Bone marrow (tissue), 2 donors: ENCODE data around the gene PRTG.
"Not testable (repeated sequence)": the region's sequence is repeated elsewhere in the genome, so short reads cannot be mapped to it uniquely, and the experiment has no call there.

Source experiments
- DNase-seq, 2 donors: peaks; one replicate each; lab custom pipeline; 2025; lab: John Stamatoyannopoulos, UW

Gene PRTG

DNA sequence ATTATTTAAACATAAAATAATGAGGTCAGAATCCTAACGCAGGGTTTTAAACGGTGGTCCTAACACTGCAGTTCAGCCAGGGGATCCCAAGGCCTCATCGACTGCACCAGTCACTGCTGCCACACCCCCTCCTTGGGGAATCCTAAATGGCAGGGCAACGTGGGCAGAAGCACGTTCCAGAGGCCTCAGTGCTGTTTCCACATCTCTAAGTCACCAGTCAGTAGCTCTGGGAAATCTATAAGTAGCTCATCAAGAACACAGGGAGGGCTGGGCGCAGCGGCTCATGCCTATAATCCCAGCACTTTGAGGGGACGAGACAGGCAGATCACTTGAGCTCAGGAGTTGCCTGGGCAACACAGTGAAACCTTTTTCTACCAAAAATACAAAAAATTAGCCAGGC, 47.5 kb downstream of the PRTG start:
- no peak for DNase-seq

DNA sequence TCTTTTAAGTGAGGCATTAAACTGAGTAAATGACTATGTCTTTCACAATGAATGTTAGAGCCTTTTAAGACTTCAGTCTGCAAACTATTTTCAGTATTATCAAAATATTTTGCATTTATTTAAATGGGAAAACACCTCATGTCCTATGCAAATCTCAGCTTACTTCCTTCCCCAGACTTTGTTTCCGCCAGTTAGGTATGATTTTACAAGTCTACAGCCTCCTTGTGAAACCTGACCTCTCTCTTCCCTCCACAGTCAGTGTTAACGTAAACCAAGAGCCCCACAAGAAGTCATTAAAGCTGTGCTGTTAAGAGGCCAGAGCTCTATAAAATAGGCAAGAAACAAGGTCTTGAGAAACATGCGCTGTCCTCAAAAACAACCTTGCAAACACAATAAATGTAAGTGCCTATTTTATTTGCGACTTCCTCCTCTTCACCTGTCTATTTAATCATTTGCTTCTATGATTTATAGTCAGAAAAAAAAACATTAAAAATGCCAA, 48.3 kb downstream of the PRTG start:
- no peak for DNase-seq

DNA sequence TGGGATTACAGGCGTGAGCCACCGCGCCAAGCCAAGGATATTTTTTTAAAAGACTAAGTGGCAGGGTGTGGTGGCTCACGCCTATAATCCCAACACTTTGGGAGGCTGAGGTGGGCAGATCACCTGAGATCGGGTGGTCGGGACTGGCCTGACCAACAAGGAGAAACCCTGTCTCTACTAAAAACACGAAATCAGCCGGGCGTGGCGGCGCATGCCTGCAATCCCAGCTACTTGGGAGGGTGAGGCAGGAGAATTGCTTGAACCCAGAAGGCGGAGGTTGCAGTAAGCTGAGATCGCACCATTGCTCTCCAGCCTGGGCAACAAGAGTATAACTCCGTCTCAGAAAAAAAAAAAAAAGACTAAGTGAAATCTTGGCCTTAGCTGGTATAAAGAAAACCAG, 49.8 kb downstream of the PRTG start:
- not testable (repeated sequence) for DNase-seq

DNA sequence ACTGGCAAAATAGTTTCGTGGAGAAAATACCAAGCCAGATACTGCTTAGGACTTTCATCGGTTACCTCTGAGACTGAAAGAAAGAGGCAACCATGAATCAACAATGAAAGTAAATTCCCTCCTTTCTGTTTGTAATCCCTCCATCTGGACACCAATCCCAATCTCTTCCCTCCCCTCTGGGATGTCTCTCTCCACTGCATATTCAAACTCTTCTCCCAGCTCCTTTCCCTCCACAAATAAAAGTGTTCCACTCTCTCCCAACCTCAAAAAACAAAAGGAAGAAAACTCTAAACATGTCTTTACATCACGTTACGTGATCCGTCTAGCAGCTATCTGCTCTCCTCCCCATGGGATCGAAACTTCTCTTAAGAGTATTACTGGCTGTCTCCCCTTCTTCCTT, 55.2 kb downstream of the PRTG start:
- DNase-seq = no peak

DNA sequence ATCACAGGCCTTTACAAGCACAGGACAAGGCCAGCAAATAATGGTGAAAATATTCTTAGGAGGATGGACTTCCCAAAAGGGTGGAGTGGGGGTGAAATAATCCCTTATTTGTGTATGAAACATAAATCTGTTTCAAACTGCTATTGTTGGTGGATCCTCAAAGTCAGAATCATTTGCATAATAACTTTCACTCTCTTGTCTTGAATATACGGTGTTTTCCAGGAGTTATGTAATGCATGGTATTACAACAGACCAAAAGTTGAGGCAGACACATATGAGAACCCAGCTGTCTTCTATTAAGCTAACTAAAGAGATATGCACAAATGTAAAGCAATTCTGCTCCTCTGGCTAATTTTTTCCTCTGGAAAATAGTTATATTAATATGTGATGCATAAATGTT, 57.7 kb downstream of the PRTG start:
- no peak for DNase-seq

DNA sequence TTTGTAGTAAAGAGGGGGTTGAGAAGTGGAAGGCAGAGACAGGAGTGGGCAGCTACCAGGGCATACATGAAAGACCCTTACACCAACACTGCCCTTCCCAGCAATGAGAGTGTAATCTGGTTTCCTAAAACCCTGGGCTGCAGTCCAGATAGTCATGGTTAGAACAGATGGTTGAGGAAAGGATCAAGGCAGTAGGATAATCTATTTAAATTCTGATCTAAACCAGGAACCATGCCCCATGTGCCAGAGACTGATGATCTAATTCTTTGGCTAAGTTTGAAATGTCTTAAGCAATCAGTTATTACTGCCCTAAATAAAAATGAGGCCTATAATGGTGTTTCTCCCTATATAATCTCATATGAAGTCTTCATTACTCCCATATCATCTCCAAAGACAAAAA, 59.6 kb downstream of the PRTG start:
- DNase-seq = no peak

DNA sequence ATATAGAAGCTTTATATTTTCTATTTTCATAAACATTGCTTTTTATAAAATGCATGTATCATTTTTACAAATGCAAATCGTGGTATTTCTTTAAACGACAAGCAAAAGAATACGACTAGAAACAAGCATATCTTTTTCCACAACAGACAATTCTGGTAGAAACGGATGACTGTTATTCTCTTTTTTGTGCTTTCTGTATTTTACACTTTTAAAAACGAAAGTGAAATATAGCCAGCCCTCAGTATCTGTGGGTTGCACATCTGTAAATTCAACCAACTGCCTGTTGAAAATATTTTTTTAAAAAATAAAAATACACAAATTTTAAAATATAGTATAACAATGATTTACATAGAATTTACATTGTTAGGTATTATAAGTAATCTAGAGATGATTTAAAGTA, 61.3 kb downstream of the PRTG start:
- no peak for DNase-seq

DNA sequence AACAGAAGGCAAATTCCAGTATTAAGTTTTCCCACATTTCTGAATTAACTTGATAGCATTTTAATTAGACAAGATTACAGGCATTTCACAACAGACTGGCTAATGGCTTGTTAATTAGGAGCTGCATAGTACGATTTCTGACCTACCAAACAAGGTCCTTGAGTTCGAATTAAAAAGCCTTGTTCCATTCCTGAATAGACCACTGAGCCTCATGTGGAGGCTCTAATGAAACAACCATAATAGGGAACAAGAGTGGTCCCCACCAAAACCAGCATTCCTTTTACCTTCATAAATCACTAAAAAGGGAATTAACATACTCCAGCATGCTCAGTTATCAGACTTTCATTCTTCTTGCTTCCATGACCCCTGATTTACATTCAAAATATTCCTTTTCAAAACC, 66.4 kb downstream of the PRTG start:
- DNase-seq = no peak

DNA sequence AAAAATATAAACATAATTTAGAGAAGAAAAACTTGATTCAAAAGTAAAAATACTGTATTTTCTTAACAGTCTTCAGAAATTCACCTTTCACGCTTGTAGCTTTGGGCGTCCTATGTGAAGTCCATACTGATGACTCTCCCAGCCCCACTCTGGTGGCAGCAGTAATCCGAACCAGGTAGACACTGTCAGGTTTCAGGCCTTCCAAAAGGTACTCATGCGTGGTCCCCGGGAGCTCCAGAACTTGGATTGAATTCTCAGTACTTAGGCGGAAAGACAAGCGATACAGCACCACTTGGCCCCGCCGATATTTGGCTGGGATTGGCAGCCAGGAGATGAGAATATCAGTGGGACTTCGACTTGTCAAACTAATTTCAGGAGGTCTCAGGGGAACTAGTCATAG, 69.7 kb downstream of the PRTG start:
- DNase-seq = no peak

DNA sequence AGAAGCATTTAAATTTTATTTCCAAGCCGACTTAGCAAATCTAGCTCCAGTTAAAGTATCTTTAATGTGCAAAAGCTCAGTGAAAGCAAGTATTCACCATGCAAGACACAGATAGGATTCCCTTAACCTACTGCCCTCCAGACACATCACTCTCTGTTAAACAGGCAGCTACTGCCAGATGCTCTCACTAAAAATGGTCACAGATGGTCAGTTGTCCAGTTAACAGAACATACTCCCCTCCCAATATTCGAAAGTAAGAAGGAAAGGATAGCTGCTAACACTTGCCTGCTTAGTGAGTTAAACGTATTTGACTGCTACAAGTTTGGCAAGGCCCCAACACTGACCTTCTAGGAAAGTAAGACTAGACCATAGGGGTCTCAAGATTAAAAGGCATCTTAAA, 73.7 kb downstream of the PRTG start:
- DNase-seq = no peak

DNA sequence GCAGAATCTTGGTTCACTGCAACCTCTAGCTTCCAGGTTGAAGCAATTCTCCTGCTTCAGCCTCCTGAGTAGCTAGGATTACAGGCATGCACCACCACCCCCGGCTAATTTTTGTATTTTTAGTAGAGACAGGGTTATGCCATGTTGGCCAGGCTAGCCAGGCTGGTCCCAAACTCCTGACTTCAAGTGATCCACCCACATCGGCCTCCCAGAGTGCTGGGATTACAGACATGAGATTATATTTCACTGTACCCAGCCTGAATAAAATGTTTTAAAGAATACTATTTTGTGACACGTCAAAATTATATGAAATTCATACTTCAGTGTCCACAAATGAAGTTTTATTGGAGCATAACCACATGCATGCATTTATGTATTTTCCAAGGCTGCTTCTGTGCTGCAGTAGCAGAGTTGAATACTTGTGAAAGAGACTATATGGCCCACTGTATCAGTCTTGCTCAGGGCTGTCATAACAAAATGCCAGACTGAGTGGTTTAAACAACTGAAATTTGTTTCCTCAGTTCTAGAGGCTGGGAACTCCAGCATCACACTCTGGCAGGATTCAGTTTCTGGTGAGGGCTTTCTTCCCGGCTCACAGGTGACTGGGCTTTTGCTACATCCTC, 77.2 kb downstream of the PRTG start:
- DNase-seq = no peak

DNA sequence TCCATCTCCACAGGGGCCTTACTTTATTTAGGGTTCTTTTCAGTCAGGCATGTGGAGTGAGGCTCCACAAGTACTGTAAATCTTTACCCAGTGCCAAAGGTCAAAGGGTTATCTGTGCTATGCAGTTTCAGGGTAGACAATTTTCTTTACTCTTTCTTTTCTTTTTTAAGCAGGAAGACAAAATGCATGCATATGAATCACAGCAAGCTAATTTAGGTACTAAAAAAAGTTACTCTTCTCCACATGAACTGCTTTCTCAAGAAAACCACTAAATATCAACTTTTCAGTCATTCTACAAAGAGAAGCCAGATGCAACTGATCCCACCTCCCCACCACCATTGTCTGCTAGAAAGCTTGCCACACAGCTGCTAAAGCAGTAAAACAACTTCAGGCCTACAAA, 81.5 kb downstream of the PRTG start:
- DNase-seq = no peak

DNA sequence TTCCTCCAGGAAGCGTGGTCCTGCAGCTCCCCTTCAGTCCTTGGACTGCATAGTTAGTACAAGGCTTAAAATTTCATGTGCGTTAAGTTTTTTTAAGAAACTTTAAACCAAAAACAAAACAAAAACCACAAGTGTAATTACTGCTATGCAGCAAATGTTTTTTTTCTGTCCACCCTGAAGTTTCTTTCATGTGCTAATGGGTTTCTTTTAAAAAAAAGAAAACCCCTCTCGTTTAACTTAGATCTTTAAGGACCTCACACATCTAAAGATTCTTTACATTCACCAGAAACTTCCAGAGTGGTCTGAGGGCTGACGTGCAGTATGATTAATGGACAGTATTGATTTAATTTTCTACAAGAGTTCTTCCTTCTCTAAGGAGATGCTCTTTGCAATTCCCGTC, 82.8 kb downstream of the PRTG start:
- no peak for DNase-seq

DNA sequence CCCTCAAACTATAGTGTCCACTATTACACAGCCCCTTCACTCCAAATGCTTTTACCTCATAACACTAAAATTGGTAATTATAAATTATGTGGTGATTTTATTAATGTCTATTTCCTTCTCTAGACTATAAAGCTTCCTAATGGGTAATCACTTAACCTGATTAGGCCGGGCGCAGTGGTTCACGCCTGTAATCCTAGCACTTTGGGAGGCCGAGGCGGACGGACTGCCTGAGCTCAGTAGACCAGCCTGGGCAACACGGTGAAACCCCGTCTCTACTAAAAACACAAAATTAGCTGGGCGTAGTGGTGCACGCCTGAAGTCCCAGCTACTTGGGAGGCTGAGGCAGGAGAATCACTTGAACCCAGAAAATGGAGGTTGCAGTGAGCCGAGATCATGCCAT, 83.5 kb downstream of the PRTG start:
- DNase-seq = no peak

DNA sequence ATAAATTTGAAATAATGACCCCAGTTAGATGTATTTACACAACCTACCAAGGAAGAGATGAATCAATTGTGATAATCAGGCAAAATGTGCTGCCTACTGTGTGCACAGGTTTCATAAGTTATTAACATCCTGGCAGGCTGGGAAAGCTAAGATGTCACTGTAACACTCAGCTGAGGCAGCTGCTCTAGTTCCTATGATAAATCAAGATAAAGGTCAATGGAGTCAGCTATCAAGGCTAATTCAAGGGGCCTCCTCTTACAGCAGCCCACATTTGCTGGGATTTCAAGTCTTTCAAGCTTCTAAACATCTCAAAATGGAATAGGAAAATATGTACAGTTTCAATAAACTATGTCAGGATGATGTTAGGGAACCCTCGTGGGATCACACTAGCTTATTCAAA, 84.1 kb downstream of the PRTG start:
- no peak for DNase-seq

DNA sequence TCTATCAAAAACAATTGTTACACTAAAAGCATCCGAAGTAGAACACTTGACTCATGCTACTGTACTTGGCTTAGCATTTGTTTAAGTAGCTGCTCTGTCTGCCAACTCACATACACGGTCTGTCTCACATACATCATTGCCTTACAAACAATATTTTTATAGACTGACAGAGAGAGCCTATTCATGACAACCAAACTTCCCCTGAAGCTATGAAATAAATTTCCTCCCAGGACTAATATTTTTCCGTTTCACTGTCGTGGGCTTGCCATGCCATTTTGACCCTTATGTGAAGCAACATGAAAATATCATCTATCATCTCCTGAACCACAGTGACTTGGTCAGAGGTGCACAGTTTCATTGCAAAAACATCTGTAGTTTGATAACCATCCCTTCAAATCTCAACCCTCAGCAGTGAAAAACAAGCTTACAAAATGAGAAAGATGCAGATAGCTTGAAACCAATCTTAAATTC, 88.4 kb downstream of the PRTG start:
- DNase-seq = no peak

DNA sequence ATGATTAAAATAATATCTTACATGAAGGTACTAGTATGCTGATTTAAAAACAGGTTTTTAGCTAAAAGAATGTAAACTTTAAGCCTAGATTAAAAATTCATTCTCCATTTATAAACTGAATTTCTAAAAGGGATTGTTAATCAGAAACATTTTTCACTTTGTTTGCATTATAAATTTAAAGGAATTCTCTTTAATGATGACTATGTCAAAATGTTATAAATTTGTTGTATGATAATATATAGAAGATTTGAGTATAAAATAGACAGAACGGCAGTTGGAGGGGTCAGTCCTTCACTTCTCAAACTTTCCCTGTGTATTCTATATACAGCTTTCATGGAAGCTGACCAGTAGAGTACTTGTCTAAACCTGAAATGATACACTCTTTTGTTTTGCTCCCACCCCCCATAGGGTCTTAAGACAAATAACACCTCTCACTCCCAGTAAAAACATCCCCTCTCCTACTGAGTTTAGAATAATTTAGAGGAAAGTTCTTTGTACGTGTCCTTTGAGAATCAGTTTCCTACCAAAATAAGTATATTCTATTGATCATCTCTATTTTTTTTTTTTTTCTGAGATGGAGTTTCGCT, 90.0 kb downstream of the PRTG start:
- DNase-seq = no peak

DNA sequence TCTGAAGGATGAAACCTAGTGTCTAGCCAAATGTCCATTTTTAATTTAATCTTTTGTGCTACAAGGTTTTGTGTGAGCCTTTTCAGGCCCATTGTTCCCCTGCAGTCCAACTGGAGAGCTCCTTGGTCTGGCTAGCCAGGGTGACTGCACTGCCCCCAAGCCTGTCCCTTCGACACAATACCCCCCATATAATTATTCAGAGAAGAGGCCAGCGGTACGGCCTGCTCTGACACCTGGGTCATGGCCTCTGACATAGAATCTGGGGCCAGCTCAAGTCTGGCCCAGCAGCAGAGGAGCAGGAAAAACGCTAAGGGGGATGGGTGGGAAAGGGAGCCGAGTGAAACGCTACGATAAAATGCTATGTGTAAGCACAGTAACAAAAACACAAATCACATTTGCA, 90.6 kb downstream of the PRTG start:
- DNase-seq = no peak

DNA sequence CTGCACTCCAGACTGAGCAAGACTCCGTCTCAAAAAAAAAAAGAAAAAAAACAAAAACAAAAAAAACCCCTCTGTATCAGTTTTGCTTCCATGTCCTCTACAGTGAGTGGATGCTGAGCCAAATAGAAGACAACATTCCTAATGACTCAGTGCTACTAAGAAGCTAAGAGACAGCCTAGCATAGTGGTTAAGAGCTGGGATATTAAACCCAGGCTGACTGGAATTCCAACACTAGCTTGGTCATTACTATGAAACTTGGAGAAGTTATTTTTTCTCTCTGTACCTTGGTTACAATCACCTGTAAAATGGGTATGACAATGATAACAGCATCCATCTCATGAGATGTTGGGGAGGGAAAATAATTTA, 93.9 kb downstream of the PRTG start:
- no peak for DNase-seq

DNA sequence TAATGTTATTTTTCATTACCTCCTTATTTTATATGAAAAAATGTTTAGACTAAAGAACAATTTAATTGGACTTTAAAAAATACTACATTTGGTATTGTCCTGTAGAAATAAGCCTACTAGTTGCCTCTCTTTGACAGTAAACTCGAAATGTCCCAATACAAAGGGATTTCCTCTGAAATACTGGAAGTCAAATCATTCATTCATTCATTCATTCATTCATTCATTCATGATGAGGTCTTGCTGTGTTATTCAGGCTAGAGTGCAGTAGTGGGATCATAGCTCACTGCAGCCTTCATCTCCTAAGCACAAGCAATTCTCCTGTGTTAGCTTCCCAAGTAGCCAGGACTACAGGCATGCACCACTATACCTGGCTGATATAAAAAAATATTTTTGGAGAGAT, 104.2 kb downstream of the PRTG start:
- no peak for DNase-seq

DNA sequence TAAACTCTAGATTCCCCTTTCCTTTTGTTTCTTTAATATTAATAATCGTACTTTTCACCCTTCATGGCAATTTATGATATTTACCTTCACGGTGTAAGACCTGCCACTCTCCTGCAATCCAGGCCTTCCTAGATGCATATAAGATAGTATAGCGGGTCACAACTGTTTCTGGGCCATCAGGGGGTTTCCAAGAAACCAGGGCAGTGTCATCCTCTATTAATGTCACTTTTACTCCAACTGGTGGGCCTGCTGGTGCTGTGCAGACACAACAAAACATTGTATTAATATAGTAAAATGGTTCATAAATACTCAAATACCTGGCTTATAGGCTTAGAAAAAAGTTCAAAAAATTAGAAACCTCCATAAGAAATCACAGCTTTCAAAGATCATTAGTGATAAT, 105.9 kb downstream of the PRTG start:
- no peak for DNase-seq

DNA sequence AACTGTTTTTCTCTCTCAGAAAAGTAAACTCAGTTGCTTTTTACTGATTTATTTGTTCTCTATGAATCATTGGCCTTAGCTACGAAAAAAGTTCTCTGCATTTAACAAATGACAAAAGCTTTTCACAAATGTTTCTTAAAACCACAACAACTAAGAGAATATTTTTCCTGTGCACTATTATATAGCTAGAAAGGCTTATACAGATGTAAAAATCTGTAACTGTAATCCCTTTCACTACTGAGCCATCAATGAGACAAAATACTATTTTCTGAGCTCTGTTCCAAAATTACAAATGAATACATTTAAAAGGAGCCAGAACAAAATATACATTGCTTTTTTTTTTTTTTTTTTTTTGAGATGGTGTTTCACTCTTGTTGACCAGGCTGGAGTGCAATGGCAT, 109.2 kb downstream of the PRTG start:
- no peak for DNase-seq

DNA sequence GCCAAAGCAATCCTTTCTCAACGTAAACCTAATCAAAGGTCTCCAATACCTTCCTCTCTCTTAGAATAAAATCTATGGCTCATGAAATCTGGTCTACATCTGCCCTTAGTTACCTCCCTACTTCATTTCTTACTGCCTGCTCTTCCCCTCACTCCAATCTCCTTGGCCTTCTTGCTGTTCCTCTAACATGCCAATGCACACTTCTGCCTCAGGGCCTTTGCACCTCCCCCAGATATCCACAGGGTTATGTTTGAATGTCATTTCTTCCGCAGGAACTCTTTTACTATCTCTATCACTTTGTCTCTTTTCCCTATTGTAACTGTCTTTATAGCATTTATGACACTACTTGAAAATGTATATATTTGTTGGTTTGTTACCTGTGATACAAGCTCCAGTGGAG, 110.5 kb downstream of the PRTG start:
- DNase-seq = no peak

DNA sequence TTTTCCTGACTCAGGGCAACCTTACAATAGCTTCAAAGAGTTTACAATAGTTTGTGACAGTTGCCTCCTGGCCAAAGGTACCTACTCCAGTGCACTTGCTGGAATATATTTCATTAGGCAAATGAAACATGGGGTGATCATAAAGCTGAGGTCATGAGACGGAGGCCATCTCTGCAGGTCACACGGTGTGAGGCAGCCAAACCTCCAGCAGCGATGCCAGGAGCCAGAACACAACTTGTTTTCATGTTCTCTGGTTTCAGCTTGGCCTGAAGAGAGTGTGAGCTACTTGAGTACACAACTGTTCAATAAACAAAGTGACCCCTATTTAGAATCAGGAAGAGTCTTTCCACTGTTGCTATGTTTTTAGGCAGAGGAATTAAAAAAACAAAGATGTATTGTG, 112.1 kb downstream of the PRTG start:
- no peak for DNase-seq
